GM18870 (cell line): Measurements from ENCODE around the gene CPM.
"Not testable (repeated sequence)": the region's sequence is repeated elsewhere in the genome, so short reads cannot be mapped to it uniquely, and the experiment has no call there.

Experiments
- ATAC-seq: cut with Tn5 transposase; IDR thresholded peaks from one replicate; pipeline ENCODE4 v1.9.1; 2021; ENCODE audit warnings: moderate library complexity; ENCODE audit not compliant: unreplicated experiment

The CPM gene

DNA sequence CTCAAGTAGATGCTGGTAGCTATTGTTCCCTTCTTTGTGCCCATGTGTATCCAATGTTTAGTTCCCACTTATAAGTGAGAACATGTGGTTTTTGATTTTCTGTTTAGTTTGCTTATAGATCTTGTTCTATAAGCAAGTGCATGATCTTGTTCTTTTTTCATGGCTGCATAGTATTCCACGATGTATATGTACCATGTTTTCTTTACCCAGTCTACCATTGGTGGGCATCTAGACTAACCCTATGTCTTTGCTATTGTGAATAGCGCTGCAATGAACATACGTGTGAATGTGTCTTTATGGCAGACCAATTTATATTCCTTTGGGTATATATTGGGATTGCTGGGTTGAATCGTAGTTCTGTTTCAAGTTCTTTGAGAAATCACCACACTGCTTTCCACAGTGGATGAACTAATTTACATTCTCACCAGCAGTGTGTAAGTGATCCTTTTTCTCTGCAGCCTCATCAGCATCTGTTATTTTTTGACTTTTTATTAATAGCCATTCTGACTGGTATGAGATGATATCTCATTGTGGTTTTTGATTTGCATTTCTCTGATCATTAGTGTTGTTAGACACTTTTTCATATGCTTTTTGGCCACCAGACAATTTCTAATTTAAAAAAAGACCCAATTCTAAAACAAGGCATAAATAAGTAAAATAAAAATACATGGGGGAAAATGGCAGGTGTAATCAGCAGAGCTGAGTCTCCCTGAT is 50.6 kb downstream of the CPM start:
- no peak for ATAC-seq

- no peak for ATAC-seq
Measured at GRCh38 chr12:68880660-68881325, 52.2 kb downstream of the CPM start.

DNA sequence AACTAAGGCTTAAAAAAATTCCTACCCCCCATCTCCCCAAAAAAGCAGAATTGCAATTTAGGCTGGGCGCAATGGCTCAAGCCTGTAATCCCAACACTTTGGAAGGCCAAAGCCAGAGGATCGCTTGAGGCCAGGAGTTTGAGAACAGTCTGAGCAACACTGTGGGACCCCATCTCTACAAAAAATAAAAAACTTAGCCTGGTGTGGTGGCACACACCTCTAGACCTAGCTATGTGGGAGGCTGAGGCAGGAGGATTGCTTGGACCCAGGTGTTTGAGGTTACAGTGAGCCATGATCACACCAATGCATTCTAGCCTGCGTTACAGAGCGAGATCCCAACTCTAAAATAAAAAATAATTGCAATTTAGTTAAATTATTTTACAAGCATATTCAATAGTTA is 54.1 kb downstream of the CPM start:
- no peak for ATAC-seq

- ATAC-seq = no peak
Measured at GRCh38 chr12:68878283-68878682, 54.7 kb downstream of the CPM start.

DNA sequence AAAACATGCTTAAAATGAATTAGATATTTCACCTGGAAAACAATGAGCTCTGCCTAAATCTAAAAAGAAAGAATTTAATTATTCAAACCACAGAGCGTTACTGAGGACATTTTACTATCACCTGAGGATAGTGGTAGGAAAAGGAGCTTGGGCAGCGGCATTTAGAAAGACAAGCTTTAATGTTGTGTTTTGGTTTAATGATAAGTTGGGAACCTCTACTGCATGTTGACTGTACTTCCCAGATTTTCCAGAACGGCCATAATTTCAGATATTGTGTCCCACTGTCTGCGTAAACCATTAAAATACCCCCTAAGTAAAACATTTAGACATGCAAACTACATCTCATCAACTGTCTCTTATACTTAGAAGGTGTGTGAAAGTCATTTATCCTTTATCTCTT is 55.4 kb downstream of the CPM start:
- ATAC-seq = no peak

DNA sequence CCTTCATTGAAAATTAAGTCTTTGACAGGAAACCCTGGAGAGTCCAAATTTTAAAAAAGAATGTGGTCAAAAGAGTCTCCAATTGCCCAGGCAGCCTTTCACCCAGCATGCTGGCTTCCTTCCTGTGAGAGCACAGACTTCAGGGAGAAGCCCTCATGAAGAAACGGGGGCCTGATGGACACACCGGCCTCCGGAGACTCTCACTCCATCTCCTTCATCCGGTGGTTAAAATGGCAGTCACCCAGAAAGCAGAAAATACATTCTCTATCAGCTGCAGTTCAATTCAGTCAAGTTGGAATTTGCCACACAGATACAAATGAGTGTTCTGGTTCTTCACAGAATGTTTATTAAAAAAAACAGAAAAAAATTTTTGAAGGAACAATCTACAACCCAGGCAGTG is 56.5 kb downstream of the CPM start:
- ATAC-seq = no peak

DNA sequence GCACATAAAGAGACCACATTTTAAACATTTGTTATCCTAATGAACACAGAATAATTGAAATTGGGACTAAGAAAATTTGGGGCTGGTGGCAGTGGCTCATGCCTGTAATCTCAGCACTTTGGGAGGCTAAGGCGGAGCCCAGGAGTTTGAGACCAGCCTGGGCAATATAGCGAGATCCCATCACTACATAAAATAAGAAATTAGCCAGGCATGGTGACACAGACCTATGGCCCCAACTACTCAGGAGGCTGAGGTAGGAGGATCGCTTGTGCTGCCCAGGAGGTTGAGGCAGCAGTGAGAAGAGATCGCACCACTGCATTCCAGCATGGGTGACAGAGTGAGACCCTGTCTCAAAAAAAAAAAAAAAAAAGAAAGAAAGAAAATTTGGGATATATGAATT is 59.7 kb downstream of the CPM start:
- ATAC-seq = no peak

GRCh38 chr12:68871921-68872320 is 61.0 kb downstream of the CPM start:
- no peak for ATAC-seq

GRCh38 chr12:68871396-68871795 is 61.6 kb downstream of the CPM start:
- no peak for ATAC-seq

DNA sequence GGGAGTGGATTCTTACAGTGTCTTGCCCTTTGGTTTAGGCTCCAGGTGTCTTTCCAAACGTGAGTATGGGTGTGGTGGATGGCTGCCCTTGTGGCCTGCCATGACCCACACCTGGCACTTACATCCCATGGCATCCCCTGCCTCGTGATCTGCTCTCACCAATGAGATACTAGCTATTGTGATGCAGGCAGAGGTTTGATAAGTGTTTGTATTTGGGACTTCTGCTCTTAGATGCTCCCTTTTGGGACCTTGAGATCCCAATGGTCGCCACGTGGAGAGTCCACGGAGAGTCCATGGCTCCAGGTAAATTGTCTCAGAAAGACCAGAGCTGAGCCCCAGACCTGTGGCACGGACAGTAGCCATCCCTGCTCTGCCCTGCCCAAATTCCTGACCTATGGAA is 62.5 kb downstream of the CPM start:
- no peak for ATAC-seq

DNA sequence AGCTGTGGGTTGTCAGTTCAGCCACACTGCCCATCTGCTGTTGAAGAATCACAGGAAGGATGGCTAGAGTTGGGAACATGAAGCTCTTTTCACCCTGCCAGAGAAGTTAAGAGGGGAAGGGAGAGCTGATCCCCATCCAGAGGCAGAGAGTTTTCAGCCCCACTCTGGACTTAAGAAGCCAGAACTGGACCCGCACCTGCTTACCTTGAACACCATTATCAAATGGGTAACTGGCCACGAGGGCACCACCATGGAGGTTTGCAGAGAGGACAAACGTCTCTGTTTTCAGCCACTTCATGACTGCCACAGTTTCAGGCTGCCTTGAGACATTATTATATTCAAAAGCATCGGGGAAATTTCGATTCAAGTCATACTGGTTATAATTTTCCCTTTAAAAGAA is 63.0 kb downstream of the CPM start:
- ATAC-seq = no peak

DNA sequence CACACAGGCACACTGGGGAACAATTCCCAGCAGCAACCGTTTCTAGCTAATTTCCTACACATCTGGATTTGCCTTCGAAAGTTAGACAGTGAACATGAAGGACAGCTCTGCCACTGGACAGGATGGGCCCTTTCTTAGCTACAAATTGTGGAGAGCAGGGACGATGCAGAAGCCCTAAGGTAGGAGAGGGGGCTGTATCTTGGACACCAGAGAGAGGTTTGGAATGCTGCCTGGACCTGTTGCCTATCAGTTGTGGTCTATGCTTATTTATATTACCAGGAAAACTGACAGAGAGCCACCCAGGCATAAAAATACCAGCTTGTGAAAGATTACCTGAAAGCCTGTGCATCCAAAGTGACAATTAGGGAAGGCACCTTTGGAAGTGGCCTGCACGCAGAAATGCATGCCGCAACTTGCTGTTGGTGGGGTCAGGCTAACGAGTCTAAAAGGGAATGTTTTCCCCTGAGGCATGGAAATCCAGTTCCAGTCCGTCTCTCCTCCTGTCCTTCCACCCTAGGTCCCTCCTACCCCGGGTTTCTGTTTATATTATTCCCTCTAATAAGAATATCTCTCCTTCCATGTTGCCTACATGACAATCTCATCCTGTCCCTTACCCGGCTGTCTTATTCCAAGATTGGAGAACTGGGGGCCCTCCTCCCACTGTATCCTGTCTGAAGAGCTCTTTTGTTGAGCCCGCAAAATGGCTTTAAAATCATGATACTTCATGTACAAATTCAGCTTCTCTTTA is 64.8 kb downstream of the CPM start:
- ATAC-seq = no peak

DNA sequence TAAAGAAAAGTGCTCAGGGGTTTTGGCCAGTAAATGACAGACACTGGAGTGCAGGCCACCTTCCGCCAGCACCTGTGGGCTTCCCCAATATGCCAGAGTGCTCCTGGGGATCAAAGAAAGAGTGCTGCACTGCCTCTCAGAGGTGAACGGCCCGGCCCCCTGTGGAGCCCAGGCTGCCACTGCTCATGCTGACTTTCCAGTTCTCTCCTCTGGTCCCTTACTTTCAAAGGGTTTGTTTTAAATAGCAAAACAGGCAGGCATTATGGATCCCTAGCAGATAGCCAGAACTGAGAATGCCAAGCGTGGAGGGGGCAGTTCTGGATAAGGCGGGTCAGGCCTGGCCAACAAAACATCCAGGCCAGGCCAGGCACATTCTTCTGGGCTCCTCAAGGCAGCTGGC is 65.4 kb downstream of the CPM start:
- no peak for ATAC-seq

DNA sequence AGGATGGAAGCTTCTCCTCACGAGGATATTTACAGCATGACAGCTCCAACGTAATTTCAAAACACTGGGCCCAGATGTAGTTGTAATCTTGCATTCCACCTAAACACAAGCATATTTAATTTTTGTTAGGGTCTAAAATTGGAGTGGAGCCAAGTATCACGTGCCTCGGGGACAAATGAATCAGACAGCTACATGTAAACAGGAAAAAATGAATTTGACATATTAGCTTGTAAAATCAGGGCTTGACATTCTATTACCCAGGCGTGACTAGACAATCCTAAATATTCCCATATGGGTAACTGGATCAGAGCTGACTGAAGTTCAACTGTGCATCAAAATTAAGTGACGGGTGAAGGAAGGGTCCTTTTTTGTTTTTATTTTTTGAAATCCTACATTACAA is 66.0 kb downstream of the CPM start:
- ATAC-seq = no peak

DNA sequence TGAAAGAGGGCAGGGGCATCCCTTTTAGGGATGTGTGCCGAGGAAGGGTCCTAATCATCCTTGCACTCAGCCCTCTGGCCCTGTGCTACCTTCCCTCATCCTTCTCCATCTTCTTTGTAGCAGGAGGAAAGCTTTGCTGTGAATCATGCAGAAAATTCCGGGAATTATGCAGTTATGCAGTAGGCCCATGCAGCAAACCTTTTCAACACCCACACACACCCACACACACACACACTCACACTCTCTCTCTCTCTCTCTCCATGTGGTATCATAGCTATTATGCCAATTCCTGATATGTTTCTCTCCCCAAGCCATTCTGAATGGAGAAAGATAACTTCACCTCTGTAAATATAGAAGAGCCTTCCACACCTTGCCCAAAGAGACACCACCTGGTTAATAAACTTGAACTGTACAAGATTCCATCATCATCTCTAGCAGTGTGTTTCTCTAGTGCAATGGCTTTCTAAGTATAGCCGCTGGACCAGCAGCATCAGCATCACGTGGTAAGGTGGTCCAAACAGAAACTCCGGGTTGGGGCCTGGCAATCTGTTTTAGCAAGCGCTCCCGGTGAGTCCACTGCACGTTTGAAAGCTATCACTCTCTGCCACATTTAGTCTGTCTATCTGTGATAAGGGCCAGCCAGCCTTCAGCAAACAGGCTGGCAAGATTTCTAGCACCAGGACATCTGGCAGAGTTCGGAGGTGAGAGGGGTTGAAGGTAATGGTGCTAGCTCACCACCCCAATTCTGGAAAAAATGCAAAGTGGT is 67.4 kb downstream of the CPM start:
- ATAC-seq = no peak

DNA sequence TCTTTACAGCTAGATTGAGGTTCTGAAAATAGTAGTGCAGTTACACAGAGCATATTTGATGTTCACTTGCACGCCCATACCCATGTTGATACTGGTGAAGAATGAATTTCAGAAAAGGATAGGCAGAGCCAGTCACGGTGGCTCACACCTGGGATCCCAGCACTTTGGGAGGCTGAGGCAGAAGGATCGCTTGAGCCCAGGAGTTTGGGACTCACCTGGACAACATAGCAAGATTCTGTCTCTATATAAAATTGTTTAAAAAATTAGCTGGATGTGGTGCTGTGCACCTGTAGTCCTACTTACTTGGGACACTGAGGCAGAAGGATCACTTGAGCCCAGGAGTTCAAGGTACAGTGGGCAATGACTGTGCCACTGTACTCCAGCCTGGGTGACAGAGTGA is 68.4 kb downstream of the CPM start:
- no peak for ATAC-seq

- not testable (repeated sequence) for ATAC-seq
Measured at GRCh38 chr12:68863886-68864454, 69.0 kb downstream of the CPM start.

- no peak for ATAC-seq
Measured at GRCh38 chr12:68863109-68863770, 69.7 kb downstream of the CPM start.

- ATAC-seq = peak; percentile 47
Measured at GRCh38 chr12:68861890-68862289, 71.1 kb downstream of the CPM start.

- ATAC-seq = no peak
Measured at GRCh38 chr12:68856510-68856909, 76.5 kb downstream of the CPM start.

GRCh38 chr12:68855771-68856170 is 77.2 kb downstream of the CPM start:
- no peak for ATAC-seq
